Activated CD8-positive, alpha-beta memory T cell treated with anti-CD3 and anti-CD28 coated beads, Interleukin-2, amount 10 ng/mL, durations not matched to agents 7 days and 5 days (primary cell): ENCODE measurements around the gene PIAS1. TPM values are rescaled to one million over a fixed set of nuclear protein-coding genes. Genes with fewer than 3 reads are reported as not detected.

Experiments used
- ATAC-seq: fragments of 150-1000 bp; cut with Tn5 transposase; one replicate; pipeline ENCODE4 v1.10.0; 2021; ENCODE audit warnings: moderate library complexity
- CTCF ChIA-PET: fragments of 350-600 bp; sonication (Branson Sonifier 250); formaldehyde crosslinking; loops from one replicate; lab custom pipeline; 2021; ENCODE audit warnings: antibody characterized with exemption; lab: Charles Lee
- DNase-seq: peaks from one replicate; pipeline ENCODE4 v3.0.0-alpha.2; 2020
- H3K27ac Mint-ChIP-seq: one replicate; pipeline ENCODE4 v1.8.0; 2021; ENCODE audit warnings: mild to moderate bottlenecking, mixed read lengths
- H3K27me3 Mint-ChIP-seq: one replicate; pipeline ENCODE4 v1.8.0; 2021; ENCODE audit warnings: mixed read lengths
- H3K36me3 Mint-ChIP-seq: one replicate; pipeline ENCODE4 v1.8.0; 2021; ENCODE audit warnings: mild to moderate bottlenecking, mixed read lengths
- H3K4me1 Mint-ChIP-seq: one replicate; pipeline ENCODE4 v1.8.0; 2021; ENCODE audit warnings: mixed read lengths
- H3K4me3 Mint-ChIP-seq: one replicate; pipeline ENCODE4 v1.8.0; 2021; ENCODE audit warnings: mild to moderate bottlenecking, moderate library complexity, mixed read lengths
- H3K9me3 Mint-ChIP-seq: one replicate; pipeline ENCODE4 v1.8.0; 2022; ENCODE audit warnings: low read depth, mixed read lengths
- total RNA-seq, 2 experiments: library from RNA; stranded (reverse); gene quantifications; one replicate each; pipeline ENCODE4 v1.2.3, GENCODE V29; 2021

PIAS1 gene
- total RNA-seq, 2 experiments from 2014 or later, result 39.4 to 52.4 TPM

- Mint-ChIP-seq H3K4me3 (no peak overlapping the region), H3K36me3 (peaks cover 23% of the 10 kb centered on the region)
- ATAC-seq, result no peak
Observed at GRCh38 chr15:68061171-68061570, 7.1 kb downstream of the PIAS1 start.

GRCh38 chr15:68061602-68062001 lies 7.5 kb downstream of the PIAS1 start:
- Mint-ChIP-seq H3K27me3 (no peaks in the 10 kb centered on the region), H3K27ac (no peak overlapping the region), H3K4me3 (no peak overlapping the region), H3K36me3 (peaks cover 23% of the 10 kb centered on the region), H3K4me1 (peaks cover 28% of the 10 kb centered on the region), H3K9me3 (no peaks in the 10 kb centered on the region)
- no peak for DNase-seq
- CTCF ChIA-PET, result no interaction called here
- ATAC-seq, result no peak

More at GRCh38 chr15:68061171-68061570, 7.1 kb downstream of the PIAS1 start:
- Mint-ChIP-seq H3K27me3 (no peaks in the 10 kb centered on the region), H3K4me1 (peaks cover 32% of the 10 kb centered on the region), H3K9me3 (no peaks in the 10 kb centered on the region), H3K27ac (no peak overlapping the region)
- DNase-seq, result no peak
- CTCF ChIA-PET, result no interaction called here

GRCh38 chr15:68062214-68062613 lies 8.1 kb downstream of the PIAS1 start:
- peaks cover 25% of the 10 kb centered on the region for H3K36me3 Mint-ChIP-seq
- H3K4me1 Mint-ChIP-seq, result peaks cover 22% of the 10 kb centered on the region
- no peaks in the 10 kb centered on the region for H3K9me3 Mint-ChIP-seq
- CTCF ChIA-PET, result no interaction called here
- no peak for ATAC-seq
- H3K27me3 Mint-ChIP-seq, result no peaks in the 10 kb centered on the region
- no peak overlapping the region for H3K27ac Mint-ChIP-seq
- no peak for DNase-seq
- no peak overlapping the region for H3K4me3 Mint-ChIP-seq

- Mint-ChIP-seq H3K27me3 (no peaks in the 10 kb centered on the region), H3K4me3 (no peak overlapping the region), H3K36me3 (peaks cover 24% of the 10 kb centered on the region), H3K9me3 (no peaks in the 10 kb centered on the region), H3K27ac (no peak overlapping the region), H3K4me1 (peaks cover 17% of the 10 kb centered on the region)
- no peak for ATAC-seq
- CTCF ChIA-PET, result no interaction called here
- no peak for DNase-seq
Observed at GRCh38 chr15:68062946-68063465, 8.9 kb downstream of the PIAS1 start.

GRCh38 chr15:68063606-68064005 lies 9.5 kb downstream of the PIAS1 start:
- Mint-ChIP-seq H3K4me3 (no peak overlapping the region), H3K4me1 (peaks cover 16% of the 10 kb centered on the region), H3K36me3 (peaks cover 27% of the 10 kb centered on the region), H3K27ac (no peak overlapping the region), H3K27me3 (no peaks in the 10 kb centered on the region), H3K9me3 (no peaks in the 10 kb centered on the region)
- CTCF ChIA-PET, result no interaction called here
- no peak for DNase-seq
- ATAC-seq, result no peak

- Mint-ChIP-seq H3K27me3 (no peaks in the 10 kb centered on the region), H3K27ac (no peak overlapping the region), H3K36me3 (peaks cover 23% of the 10 kb centered on the region), H3K4me1 (peaks cover 21% of the 10 kb centered on the region), H3K4me3 (no peak overlapping the region), H3K9me3 (no peaks in the 10 kb centered on the region)
- ATAC-seq, result no peak
- DNase-seq, result no peak
- CTCF ChIA-PET, result no interaction called here
Observed at GRCh38 chr15:68073576-68074288, 19.6 kb downstream of the PIAS1 start.

GRCh38 chr15:68075764-68076385 lies 21.8 kb downstream of the PIAS1 start:
- ATAC-seq, result no peak
- Mint-ChIP-seq H3K27me3 (no peaks in the 10 kb centered on the region), H3K36me3 (peaks cover 14% of the 10 kb centered on the region), H3K4me3 (no peak overlapping the region), H3K27ac (no peak overlapping the region), H3K4me1 (peaks cover 23% of the 10 kb centered on the region), H3K9me3 (no peaks in the 10 kb centered on the region)
- no peak for DNase-seq
- CTCF ChIA-PET, result no interaction called here

- no peak for ATAC-seq
- H3K9me3 Mint-ChIP-seq, result no peaks in the 10 kb centered on the region
- no peak for DNase-seq
- H3K36me3 Mint-ChIP-seq, result peaks cover 9% of the 10 kb centered on the region
- no peak overlapping the region for H3K27ac Mint-ChIP-seq
- H3K4me3 Mint-ChIP-seq, result no peak overlapping the region
- CTCF ChIA-PET, result no interaction called here
- no peaks in the 10 kb centered on the region for H3K27me3 Mint-ChIP-seq
- peaks cover 25% of the 10 kb centered on the region for H3K4me1 Mint-ChIP-seq
Observed at GRCh38 chr15:68078365-68078764, 24.2 kb downstream of the PIAS1 start.

GRCh38 chr15:68080334-68080733 lies 26.2 kb downstream of the PIAS1 start:
- H3K4me3 Mint-ChIP-seq, result no peak overlapping the region
- CTCF ChIA-PET, result no interaction called here
- no peak for ATAC-seq
- H3K4me1 Mint-ChIP-seq, result peaks cover 21% of the 10 kb centered on the region
- H3K27me3 Mint-ChIP-seq, result no peaks in the 10 kb centered on the region
- H3K36me3 Mint-ChIP-seq, result peaks cover 5% of the 10 kb centered on the region
- H3K27ac Mint-ChIP-seq, result no peak overlapping the region
- no peak for DNase-seq
- no peaks in the 10 kb centered on the region for H3K9me3 Mint-ChIP-seq

- Mint-ChIP-seq H3K4me1 (peaks cover 21% of the 10 kb centered on the region), H3K4me3 (no peak overlapping the region), H3K27ac (no peak overlapping the region), H3K9me3 (no peaks in the 10 kb centered on the region), H3K36me3 (peaks cover 4% of the 10 kb centered on the region), H3K27me3 (no peaks in the 10 kb centered on the region)
- no peak for ATAC-seq
- DNase-seq, result no peak
- CTCF ChIA-PET, result no interaction called here
Observed at GRCh38 chr15:68080783-68081182, 26.7 kb downstream of the PIAS1 start.

- no peak for DNase-seq
- Mint-ChIP-seq H3K27ac (no peak overlapping the region), H3K4me3 (no peak overlapping the region)
Observed at GRCh38 chr15:68081869-68082505, 27.9 kb downstream of the PIAS1 start.

GRCh38 chr15:68082735-68083134 lies 28.6 kb downstream of the PIAS1 start:
- ATAC-seq (no peak), DNase-seq (no peak)
- H3K27ac Mint-ChIP-seq, result no peak overlapping the region
- peaks cover 16% of the 10 kb centered on the region for H3K4me1 Mint-ChIP-seq
- no peak overlapping the region for H3K4me3 Mint-ChIP-seq
- H3K27me3 Mint-ChIP-seq, result no peaks in the 10 kb centered on the region
- H3K36me3 Mint-ChIP-seq, result peaks cover 8% of the 10 kb centered on the region
- CTCF ChIA-PET, result interaction anchor here (0.9 kb wide), 1 partner anchor 29 kb away, joined by 3 read pairs; the partner anchor contains the start of gene PIAS1
- H3K9me3 Mint-ChIP-seq, result no peaks in the 10 kb centered on the region

More at GRCh38 chr15:68081869-68082505, 27.9 kb downstream of the PIAS1 start:
- ATAC-seq, result no peak
- CTCF ChIA-PET, result interaction anchor here (0.9 kb wide), 1 partner anchor 28 kb away, joined by 3 read pairs; the partner anchor contains the start of gene PIAS1
- H3K9me3 Mint-ChIP-seq, result no peaks in the 10 kb centered on the region
- peaks cover 5% of the 10 kb centered on the region for H3K36me3 Mint-ChIP-seq
- no peaks in the 10 kb centered on the region for H3K27me3 Mint-ChIP-seq
- peaks cover 18% of the 10 kb centered on the region for H3K4me1 Mint-ChIP-seq

GRCh38 chr15:68083463-68083862 lies 29.3 kb downstream of the PIAS1 start:
- H3K27ac Mint-ChIP-seq, result no peak overlapping the region
- no peak for DNase-seq
- H3K9me3 Mint-ChIP-seq, result no peaks in the 10 kb centered on the region
- peaks cover 11% of the 10 kb centered on the region for H3K4me1 Mint-ChIP-seq
- no peaks in the 10 kb centered on the region for H3K27me3 Mint-ChIP-seq
- CTCF ChIA-PET, result no interaction called here
- ATAC-seq, result no peak
- peaks cover 8% of the 10 kb centered on the region for H3K36me3 Mint-ChIP-seq
- H3K4me3 Mint-ChIP-seq, result no peak overlapping the region
